GF-D8 (cell line): ENCODE results near the gene FOXP4.

Source experiments
- DNase-seq: peaks from one replicate; lab custom pipeline; 2025; lab: John Stamatoyannopoulos, UW

Gene FOXP4, protein sequence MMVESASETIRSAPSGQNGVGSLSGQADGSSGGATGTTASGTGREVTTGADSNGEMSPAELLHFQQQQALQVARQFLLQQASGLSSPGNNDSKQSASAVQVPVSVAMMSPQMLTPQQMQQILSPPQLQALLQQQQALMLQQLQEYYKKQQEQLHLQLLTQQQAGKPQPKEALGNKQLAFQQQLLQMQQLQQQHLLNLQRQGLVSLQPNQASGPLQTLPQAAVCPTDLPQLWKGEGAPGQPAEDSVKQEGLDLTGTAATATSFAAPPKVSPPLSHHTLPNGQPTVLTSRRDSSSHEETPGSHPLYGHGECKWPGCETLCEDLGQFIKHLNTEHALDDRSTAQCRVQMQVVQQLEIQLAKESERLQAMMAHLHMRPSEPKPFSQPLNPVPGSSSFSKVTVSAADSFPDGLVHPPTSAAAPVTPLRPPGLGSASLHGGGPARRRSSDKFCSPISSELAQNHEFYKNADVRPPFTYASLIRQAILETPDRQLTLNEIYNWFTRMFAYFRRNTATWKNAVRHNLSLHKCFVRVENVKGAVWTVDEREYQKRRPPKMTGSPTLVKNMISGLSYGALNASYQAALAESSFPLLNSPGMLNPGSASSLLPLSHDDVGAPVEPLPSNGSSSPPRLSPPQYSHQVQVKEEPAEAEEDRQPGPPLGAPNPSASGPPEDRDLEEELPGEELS

DNA sequence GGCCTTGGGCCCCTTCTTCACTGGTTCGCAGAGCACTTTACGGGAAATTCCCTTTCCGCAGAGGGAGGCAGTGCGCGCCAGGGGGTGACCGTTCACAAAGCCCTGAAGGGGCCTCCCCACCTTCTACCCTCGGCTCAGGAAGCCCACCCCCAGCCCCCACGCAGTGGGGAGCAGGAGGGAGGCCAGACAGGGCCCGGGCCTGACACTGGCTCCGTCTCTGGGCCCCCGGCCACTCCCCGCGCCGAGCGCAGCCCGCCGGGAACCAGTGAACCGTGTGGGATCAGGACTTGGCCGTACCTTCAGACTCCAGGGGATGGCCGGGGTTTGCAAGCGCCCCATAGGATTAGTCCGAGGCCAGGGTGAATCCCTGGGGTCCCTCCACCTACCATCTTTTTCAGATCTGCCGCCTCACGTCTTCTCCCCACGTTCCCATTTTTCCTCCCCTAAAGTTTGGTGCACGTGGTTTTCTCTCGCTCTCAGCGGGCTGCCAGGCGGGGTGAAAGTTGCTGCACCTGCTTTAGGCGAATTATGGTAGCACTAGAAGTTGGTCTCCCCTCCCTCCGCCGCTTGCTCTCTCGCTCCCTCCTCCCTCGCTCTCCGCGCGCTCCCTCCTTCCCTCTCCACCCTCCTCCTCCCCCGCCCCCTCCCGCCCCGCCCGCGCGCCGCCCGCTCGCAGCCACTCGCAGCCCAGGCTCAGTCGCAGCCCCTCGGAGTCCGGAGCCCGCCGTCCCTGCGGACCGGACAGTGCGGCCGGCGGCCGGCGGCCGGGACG lies at the start of gene FOXP4:
TSS of gene FOXP4 (plus strand) at position 679 of the 772 bp plus-strand sequence. CDS start 19,380 bp downstream, outside the sequence.
- peak; percentile 81 for DNase-seq

DNA sequence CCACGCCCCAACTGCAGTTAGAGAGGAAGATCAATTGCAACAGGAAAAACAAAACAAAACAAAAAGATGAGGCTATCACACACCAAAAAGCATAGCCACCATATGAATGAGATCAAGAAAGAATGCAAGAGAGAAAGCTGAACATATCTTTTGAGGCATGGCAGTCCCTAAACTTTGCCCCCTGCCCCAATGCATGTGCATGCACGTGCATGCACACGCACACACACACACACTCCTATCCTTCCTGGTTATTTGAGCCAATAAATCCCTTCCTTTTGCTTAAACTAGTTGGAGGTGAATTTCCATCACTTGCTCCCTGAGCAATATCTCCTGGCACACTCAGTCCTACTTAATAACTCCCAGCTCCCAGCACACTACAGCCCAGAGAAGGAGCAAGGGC lies 48.6 kb upstream of the FOXP4 start:
- no peak for DNase-seq

DNA sequence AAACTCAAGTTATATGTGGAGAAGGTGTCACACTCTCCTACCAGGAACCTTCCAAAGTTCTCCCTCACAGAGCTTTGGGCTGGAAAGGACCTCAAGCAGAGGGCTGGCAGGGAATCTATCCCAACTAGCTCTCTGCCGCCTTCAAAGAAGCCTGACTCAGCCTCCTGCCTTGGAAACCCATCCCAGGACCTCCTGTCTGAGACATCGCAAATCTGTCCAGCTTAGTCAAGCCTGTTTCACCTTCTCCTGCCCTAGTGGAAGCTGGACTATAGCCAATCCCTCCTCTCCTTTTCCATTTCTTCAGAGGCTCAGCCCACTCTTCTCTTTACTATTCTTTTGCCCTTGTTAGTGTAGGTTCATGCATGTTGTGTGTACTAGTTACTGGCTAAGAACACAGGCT lies 48.2 kb upstream of the FOXP4 start:
- DNase-seq = no peak

DNA sequence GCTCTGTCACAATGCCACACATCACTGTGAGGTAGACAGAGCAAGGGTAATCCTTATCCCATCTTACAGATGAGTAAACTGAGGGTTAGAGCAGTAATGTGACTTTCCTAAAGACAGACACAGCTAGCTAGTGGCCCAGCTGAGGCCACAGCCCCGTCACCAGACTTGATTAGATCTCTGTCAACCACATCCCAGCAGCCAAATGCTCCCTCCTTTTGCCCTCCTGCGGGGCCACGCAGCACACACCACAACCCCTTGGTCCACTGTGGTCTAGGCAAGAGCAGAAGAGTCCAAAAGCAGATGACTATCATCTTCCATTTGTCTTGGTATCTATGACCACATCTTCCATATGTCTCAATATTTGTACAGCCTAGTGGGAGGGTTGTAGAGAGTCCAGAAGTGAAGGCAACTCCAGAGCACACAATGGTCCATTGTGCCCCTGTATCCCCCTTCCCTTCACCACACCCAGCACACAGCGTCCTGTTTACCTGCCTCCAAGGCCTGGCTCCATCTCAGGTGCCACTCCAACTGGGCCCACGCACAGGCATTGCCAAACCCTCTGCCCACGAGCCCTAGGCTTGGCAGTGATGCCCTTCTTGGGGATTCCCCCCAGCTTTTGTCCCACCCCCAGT lies 47.1 kb upstream of the FOXP4 start:
- DNase-seq = peak; percentile 19

DNA sequence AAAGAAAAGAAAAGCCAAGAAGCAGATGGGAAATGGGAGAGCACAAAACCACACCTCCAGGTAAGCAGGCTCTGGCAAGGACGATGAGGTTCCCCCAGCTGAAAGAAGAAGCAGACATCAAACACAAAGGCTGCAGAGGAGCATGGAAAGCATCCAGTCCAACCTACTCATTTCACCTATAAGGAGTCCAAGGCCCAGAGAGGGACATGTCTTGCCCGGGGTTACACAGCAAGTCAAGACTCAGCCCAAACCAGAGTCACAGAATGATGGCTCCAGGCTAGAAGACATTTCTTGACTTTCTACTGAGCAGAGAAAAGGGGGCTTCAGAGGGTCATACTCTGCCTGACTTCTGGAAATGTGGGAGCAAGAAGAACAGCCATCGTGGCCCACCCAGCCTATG lies 45.6 kb upstream of the FOXP4 start:
- DNase-seq = no peak

DNA sequence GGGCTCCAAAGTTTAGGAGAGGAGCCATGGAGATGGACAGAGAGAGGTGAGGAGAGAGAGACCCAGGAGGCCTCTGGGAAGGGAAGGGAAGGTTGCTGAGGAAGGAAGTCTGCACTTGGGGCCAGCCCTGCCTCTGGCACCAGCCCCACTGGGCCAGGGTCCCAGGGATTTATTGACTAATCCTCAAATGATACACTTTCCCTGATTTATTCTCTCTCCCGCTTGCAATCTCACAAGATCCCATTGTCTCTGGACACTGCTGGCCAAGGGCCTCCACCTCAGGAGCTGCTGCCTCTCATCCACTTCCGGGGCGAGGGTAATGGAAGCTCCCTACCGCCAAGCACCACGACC lies 43.6 kb upstream of the FOXP4 start:
- DNase-seq = no peak

DNA sequence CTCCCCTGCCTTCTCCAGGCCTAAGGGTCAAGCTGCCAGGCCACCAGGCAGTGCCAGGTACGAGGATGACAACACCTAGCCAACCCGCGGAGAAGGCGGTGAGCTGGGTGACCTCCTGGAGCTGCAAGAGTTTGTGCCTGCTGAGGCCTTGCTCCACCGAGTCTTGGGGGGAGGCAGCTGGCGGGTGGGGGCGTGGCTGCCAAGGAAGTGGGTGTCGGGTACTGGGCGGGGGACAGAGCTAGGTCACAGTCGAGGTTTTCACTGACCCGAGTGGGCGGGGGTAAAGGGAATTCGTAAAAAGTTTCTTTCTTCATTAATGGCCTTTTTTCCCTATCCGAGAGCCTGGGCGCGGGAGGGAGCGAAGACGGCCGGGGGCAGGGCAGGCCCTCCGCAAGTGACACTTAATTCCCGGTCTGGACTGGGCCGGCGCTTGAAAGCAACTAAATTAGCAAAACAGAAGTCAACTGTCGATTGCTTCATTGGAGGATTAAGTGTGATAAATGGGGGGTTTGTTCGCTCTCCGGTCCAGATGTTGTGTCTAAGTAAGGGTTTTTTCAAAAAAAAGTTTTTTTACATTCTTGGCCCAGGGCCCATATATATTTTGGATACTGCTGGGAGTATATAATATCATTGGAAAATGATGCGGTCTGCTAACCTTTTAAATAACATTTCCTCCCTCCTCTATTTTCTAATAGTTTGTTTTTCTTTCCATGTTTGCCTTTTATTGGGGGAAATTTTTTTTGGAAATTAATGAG lies 43.1 kb upstream of the FOXP4 start:
- no peak for DNase-seq

DNA sequence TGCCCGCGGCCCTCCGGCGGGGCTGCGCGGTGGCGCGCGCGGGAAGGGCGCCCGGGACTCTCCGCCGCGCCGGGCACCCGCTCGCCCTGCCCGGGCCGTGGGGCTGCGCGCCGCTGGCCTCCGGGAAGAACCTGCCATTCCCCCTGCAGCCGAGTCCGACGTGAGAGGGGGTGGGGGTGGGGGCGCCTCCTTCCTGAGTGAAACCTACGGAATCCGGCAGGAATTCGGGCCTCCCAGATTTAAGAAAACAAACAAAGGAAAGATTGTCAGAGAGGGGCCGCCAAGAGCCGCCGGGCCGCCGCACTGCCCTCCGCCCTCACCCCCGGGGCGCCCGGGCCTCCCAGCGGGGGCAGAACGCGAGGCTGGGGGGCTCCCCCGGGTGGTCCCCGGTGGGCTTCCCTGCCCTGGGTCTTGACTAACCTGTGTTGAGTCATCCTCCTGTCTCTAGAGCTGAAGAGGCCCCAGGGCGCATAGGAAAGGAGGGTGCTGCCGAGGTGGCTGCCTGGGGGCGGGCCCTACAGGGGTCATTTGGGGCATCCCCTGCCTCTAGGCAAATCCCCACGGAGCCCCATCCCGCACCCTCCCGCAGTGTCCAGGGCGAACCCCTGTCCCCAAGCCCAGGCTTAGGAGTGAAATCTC lies 42.2 kb upstream of the FOXP4 start:
- no peak for DNase-seq

DNA sequence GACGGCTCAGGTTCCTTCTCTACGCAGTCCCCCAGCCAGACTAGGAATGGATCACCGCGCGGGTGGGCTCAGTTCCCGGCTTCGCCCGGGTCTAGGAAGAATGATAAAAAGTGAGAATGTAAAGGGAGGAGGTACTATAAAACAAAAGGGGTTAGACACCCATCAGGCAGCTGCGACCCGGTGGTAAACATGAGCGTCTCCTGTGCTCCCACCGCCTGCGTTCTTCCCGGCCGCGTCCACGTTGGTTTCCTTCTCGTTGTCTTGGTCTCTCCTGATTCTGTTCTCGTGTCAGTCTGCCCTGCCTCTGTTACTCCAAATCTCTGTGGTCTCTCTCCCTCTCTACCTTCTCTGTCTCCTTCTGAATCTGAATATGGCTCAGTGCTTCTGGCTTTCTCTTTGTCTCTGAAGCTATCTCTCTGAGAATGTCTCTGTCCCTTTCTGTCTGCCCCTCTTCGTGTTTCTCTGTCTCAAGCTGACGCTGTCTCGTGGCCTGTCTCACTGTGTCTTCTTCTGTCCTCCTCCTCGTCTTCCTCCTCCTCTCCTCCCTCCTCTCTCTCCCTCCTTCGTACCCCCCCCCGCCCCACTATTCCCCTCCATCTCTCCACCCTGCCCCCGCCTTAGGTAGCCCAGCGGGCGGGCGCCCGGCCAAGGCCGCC lies 41.6 kb upstream of the FOXP4 start:
- no peak for DNase-seq

DNA sequence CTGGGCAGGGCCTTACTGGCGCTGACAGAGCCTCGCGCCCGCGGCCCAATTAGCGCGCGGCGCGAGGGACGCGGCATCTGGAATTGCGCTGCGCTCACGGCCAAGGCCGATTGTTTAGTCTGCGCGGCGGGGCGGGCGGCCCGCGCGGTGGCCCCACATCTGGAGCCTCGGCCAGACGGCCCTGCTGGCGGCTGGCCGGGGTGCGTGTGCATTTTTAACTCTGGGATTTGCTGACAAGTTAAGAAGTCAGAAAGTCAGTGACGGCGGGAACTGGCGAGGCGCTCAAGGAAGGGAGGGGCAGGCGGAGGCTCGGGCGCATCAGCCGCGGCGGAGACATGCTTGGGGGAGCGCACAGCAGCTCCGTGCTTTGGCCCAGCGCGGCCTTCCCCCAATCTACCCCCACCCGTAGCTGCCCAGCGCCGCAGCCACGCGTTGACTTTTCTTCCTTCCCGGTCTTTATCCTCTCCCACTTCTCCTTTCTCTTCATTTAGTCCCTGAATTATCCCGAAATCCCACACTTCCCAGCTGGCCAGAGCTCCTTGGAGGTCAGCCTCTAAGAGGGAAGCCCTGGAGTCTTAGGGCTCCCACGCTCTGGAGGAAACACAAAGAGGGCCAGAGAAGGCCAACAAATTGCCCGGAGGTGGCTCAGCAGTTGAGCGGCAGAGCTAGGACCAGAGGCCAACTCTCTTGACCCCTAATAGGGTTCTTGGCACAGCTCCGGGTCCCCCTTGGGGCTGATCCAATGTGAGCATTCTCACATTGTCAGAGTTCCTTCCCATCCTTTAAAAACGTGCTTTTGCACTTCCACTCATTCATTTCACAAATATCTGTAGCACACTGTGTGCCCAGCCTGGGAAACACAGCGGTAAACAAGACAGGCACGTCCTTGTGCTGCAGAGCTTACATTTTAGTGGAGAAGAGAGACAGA lies 40.8 kb upstream of the FOXP4 start:
- no peak for DNase-seq

DNA sequence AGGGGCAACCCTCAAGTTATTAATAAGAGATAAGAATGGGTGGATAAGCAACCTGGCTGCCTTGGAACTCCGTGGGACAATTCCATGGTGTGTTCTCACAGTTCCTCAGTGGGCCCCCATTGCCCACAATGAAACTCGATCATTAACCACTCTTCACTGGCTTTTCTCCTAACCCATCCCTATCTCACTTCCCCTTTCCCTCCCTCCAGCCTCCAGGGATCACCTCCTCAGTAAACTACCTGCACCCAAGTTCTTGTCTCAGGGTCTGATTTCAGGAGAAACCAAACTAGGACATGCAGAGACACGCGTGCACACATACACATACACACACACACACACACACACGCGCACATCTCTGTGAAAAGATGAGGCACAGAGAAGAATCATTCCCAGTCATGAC lies 37.7 kb upstream of the FOXP4 start:
- no peak for DNase-seq

DNA sequence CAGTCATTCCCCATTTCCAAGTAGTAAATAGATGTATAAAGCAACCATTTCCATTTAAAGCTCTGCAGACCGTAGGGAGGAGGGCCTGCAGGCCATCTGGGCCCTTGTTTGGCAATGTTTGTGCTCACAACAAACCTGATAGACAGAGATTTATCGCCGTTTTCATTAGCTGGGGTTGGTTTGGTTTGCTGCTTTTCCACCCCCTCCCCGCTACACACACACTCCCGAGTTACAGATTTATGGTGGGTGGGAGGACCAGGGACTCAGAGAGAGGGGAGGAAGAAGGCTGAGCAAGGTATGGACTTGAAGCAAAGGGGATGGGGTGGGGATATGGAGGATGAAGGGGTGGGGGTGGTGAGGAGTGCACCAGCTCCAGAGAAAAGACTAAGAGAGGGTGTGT lies 36.6 kb upstream of the FOXP4 start:
- no peak for DNase-seq

DNA sequence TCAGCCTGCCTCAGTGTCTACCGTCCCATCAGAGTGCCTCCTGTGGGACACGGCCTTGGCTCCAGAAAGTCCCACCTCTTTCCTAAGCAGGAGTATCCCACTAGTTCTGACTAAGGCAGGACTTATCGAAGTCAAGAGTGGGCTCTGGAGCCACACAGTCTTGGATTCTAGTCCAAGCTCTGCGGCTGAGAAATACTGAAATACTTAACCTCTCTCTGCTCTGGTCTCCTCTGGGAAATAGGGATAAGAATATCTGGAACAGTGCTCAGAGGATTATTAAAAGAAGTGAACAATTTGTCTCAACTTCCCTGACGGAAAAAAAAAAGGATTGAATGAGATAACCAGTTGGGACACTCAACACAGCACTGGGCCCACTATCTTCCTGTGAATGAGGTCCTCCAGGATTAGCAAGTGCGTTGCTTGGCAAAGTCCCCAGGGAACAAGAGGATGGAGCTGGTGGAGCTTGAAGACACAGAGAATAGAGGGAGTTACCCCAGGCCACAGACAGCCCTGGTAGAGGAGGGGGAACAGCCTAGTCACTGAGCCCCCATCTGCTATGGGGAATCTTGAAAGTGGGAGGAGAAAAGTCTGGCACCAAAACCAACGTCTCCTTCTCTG lies 34.6 kb upstream of the FOXP4 start:
- no peak for DNase-seq

DNA sequence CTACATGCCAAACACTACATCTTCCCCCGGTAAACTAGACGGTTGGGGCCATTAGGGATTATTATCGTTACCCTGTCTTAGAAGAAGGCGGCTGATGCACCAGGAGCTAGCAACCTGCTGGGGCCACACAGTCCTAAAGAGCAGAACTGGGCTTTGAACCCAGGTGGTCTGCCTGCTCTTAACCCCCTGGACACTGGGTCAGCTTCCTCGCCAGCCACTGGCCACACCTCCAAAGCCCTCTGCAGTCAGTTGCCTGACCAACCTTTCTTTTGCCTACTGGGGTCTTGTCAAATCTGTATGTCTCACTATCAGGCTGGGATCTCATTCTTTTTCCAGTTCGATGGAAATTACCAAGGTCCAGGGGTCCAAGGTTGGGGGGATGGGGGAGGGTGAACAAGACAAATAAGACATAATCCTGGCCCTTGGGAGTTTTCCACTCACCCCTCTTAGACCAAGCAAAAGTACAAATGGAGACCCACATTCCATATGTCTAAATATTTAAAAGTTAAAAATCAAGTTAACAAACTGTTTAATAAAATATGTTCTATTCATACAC lies 34.0 kb upstream of the FOXP4 start:
- no peak for DNase-seq

DNA sequence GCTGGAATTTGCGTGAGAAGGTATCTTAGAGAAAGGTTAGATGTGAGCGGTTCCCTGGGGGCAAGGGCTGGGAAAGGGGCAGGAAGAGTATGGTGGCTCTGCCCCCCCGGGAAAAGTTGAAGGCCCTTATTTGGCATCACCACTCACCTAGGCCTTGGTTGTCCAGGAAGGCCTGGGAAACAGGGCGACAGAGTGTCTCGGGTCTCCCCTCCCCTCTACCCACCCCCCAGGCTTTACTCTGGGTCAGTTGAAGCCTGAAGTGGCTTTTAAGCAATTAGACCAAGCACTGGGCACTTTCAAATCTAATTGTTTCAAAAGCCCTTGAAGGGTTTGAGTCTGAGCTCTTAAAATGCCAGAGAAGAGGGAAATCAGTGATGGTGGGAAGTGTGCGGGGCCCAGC lies 30.2 kb upstream of the FOXP4 start:
- no peak for DNase-seq

DNA sequence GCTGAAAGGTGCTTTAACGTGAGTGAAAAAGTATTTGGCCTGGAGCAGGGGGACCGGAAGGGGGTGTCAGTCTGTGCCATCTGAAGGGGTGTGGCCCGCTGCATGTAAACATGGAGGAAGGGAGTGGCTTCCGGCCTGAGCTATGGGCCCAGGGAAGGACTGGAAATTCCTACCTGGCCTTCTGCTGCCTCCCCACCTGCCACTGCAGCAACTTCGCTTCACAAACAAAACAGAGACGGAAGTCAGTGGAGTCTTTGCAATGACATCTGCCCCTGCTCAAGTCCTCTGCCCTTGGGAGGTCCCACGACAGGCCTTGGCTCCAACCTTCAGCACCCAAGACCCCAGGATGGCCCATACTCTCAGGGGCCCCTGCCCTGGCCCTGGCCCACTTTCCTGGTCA lies 28.1 kb upstream of the FOXP4 start:
- no peak for DNase-seq

DNA sequence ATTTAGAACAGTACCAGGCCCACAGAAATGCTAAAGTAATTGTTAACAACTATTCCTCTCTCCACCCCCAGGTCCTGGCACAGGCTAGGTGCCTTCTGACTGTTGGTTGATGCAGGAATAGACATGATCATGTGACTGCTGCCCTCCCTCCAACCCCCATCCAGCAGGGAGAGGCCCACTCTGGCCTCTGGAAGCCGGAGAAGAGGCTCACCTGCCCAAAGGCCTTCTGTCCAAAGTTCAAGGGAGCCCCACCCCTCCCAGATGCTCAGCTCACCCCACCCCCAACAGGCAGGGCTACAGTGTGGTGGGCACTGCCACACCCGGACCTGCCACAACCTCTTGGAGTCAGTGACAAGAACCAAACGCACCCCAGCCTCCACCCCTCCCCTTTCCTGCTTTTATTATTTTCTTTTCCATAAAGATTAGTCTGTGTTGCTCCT lies 26.9 kb upstream of the FOXP4 start:
- DNase-seq = no peak

DNA sequence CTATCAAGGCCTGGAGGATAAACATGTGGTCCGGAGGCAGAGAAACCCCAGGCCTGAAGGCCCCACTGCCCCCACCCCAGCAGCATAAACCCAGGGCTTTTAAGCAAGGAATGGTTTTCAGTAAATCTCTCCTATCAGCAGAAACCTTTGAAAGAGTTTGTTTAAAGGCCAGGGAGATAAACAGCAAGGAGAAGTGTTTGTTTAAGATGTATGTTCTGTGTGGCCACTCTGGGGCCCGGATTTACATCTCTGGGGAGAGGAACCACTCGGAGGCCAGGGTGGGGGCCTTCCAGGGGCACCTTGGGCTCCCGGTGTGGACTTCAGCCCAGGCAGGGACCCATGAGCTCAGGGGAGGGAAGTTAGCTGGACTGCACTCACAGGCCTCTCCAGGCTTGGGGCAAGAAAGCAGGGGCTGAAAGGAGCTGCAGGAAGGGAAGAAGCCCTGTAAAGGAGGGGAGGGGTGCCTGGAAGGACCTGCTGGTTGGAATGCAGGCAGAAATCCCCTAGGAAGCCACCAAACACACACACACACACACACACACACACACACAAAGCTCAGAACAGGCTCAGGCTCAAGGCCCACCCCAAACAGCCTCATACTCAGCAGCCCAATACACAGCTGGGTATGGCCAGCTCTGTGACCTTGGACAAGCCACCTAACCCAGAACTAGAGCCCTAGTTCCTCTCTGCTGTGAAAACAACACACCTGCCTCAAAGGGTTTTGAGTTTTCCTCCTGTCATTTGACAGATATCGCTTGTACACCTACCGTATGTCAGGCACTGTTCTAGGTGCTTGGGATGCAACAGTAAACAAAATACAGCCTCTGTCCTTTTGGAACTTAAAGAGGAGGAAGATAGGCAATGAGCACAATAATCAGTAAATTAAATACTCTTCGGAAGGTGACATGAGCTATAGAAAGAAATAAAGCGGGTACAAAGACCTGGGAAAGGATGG lies 26.2 kb upstream of the FOXP4 start:
- DNase-seq = no peak
